IPS-NIHi11 (cell line): ENCODE results near the gene CACNA1A.
A peak's percentile ranks its signal among the peaks of the same experiment; 100 is the strongest.
"Not testable (repeated sequence)": the region's sequence is repeated elsewhere in the genome, so short reads cannot be mapped to it uniquely, and the experiment has no call there.

Experiments
- DNase-seq: peaks from one replicate; pipeline ENCODE4 v3.0.0; 2012; ENCODE audit warnings: mixed read lengths, low spot score

Gene CACNA1A

DNA sequence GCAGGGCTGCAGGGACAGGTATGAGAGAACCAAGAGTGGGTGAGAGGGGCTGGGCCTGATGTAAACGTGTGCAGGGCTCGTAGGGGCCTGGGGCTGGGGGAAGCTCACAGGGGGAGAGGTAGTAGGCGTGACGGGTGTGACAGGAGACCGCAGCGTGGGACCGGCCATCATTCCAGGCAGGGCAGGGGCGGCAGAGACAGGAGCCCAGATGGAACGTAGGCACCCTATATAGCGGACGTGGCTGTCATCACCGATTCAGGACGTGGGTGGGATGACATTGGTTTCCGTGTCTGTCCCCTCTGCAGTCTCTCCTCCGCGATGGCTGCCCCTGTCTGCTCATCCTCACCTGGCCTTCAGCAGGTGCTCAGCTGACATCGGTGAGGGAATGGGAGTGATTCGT is 307.6 kb downstream of the CACNA1A start:
- no peak for DNase-seq

GRCh38 chr19:13195678-13196077 is 310.6 kb downstream of the CACNA1A start:
- peak; percentile 84 for DNase-seq

DNA sequence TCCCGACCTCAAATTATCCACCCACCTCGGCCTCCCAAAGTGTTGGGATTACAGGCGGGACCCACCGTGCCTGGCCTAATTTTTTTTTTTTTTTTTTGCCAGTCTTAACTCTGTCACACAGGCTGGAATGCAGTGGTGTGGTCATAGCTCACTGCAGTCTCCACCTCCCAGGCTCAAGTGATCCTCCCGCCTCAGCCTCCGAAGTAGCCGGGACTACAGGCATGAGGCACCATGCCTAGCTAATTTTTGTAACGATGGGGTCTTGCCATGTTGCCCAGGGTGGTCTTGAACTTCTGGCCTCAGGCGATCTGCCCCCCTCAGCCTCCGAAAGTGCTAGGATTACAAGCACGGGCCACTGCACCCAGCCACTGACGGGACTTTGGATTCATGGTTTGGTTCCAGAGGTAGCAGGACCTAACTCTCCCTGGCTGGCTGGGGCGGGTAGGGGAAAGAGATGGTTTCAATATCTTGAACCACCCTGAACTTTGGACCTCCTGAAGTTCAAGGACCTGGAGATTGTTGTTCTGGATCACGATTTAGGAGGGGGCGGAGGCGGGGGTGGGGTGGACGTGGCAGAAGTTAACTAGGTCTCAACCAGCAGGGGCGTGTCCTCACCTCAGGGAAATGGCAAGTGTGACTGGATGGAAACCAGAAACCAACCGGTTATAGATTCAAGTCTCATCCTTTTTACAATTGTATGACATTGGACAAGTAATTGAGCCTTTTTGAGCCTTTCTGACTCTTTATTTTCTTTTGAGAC is 315.3 kb downstream of the CACNA1A start:
- DNase-seq, result peak; percentile 15

- DNase-seq, result peak; percentile 4
Observed at GRCh38 chr19:13189600-13189999, 316.7 kb downstream of the CACNA1A start.

- no peak for DNase-seq
Observed at GRCh38 chr19:13187419-13187818, 318.9 kb downstream of the CACNA1A start.

DNA sequence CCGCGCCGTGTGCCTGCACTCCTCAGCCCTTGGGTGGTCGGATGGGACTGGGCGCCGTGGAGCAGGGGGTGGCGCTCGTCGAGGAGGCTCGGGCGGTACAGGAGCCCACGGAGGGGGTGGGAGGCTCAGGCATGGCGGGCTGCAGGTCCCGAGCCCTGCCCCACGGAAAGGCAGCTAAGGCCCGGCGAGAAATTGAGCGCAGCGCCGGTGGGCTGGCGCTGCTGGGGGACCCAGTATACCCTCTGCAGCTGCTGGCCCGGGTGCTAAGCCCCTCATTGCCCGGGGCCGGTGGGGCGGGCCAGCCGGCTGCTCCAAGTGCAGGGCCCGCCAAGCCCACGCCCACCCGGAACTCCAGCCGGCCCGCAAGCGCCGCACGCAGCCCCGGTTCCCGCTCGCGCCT is 319.6 kb downstream of the CACNA1A start:
- not testable (repeated sequence) for DNase-seq

- peak; percentile 2 for DNase-seq
Observed at GRCh38 chr19:13185763-13186657, 320.3 kb downstream of the CACNA1A start.

DNA sequence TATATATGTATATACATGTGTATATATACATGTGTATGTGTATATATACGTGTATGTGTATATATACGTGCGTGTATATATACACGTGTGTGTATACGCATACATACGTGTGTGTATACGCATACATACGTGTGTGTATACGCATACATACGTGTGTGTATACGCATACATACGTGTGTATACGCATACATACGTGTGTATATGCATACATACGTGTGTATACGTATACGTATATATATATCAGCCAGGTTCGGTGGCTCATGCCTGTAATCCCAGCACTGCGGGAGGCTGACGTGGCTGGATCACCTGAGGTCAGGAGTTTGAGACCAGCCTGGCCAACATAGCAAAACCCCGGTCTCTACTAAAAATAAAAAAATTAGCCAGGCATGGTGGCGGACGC is 321.4 kb downstream of the CACNA1A start:
- not testable (repeated sequence) for DNase-seq

- peak; percentile 24 for DNase-seq
Observed at GRCh38 chr19:13181747-13182388, 324.4 kb downstream of the CACNA1A start.

GRCh38 chr19:13178291-13178690 is 328.0 kb downstream of the CACNA1A start:
- DNase-seq, result not testable (repeated sequence)

GRCh38 chr19:13177584-13177983 is 328.7 kb downstream of the CACNA1A start:
- DNase-seq, result not testable (repeated sequence)

- DNase-seq, result peak; percentile 4
Observed at GRCh38 chr19:13176345-13176744, 329.9 kb downstream of the CACNA1A start.

- no peak for DNase-seq
Observed at GRCh38 chr19:13173139-13173737, 333.0 kb downstream of the CACNA1A start.

DNA sequence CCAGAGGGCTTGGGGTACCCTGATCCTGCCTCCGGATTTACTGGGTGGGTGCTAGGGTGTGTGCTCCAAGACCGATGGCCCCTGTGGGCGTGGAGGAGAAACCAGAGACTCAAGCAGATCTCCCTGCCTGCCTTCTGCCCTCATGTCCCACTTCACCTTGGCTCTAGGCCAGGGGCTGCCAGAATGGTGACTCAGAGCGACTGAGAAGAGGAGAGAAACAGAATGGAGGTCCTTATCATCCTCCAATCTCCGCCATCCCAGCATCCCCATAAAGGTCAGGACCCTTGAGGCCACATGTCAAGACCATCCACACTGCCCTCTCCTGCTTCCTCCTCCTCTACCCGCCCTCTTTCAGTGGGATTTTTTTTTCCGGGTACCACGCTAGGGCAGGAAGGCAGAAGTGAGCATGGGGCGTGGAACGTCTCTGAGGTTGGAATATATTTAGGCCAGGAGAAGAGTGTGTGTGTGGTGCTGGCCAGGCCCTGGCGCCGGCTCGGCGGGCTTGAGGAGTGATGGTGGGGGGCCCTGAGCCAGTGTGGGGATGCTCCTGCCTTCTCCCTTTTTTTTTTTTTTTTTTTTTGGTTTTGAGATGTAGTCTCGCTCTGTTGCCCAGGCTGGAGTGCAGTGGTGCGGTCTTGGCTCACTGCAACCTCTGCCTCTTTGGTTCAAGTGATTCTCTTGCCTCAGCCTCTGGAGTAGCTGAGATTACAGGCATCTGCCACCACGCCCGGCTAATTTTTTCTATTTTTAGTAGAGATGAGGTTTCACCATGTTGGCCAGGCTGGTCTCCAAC is 333.7 kb downstream of the CACNA1A start:
- peak; percentile 24 for DNase-seq

DNA sequence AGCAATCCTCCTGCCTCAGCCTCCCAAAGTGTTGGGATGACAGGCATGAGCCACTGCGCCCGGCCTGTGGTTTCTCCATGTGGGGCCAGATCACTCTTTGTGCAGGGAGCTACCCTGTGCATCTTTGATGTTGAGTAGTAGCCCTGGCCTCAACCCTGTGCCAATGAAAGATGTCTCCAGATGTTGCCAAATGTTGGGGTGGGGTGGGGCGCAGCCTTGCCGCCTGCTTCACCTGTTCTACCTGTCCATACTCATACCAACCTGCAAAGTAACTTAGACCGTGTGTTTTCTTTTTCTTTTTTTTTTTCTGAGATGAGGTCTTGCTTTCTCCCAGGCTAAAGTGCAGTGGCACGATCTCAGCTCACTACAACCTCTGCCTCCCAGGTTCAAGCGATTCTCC is 335.1 kb downstream of the CACNA1A start:
- DNase-seq, result peak; percentile 2

DNA sequence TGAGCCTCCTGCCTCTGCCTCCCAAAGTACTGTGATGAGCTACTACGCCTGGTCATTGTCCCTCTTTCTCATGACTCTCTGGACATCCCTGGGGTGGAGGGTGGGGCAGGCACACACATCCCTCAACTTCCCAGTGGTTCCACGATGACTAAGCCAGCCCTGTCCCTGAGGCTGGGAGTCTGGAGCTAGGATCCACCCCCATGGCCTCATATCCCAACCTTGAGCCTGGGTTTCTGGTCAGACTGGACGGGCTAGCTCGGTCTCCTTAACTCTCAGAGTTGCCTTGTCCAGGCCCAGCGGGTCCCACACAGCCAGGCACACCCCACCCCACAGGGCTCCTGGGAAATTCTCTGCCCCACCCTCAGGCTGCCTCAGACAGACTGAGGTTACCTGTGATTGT is 336.5 kb downstream of the CACNA1A start:
- peak; percentile 47 for DNase-seq

DNA sequence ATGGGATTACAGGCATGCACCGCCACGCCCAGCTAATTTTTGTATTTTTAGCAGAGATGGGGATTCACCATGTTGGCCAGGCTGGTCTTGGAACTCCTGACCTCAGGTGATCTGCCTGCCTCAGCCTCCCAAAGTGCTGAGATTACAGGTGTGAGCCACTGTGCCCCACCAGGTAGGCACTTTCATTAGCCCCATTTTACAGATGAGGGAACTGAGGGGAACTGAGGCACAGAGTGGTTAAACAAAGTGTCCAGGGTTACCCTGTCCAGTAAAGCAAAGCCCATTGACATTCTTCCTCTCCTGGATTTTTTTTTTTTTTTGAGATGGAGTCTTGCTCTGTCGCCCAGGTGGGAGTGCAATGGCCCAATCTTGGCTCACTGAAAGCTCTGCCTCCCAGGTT is 340.1 kb downstream of the CACNA1A start:
- not testable (repeated sequence) for DNase-seq

GRCh38 chr19:13165162-13165997 is 340.9 kb downstream of the CACNA1A start:
- DNase-seq, result peak; percentile 7

DNA sequence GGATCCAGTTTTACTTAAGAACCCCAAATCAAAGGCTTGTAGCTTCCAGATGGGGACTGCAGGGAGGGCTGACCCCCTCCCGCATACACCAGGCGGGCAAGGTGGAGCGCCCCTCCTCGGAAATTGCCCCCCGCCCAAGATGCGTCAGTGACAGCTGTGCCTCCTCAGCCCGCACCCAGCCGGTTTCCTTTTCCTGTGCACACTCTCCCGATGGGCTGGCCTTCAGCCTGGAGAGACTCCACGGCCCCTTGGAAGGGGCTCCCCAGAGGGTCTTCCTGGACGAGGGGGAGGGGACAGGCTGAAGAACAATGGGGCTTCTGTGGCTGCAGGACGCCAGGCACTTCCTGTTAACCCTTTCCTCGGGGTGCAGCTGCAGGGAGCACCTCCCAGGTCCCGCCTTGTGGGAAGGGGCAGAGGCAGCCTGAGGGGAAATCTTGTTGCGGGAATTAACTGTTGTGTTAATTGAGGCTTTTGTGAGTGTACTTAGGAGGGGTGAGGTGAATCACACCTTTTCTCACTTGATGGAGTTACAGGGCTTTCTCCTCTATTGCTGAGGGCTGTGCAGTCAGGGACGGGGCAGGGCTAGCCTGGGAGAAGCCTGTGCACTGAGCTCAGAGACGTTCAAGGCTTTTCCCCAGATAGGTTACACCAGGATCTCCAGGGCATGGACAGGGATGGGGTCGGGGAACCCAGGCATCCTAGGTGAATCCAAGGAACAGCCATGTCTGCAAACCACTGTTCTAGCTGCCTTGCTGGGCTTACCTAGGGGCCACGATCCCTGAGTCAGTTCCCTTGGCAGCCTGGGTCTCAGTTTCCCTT is 341.7 kb downstream of the CACNA1A start:
- DNase-seq, result peak; percentile 66
